Left lung (tissue), 10 donors: ENCODE measurements around the gene CHST13. TPM values are rescaled to one million over a fixed set of nuclear protein-coding genes. Genes with fewer than 3 reads are reported as not detected.
A peak's percentile ranks its signal among the peaks of the same experiment; 100 is the strongest.

Experiments
- ATAC-seq: fragments of 200-7000 bp; cut with Tn5 transposase; one replicate; pipeline ENCODE4 v1.9.1; 2020; ENCODE audit warnings: moderate library complexity
- DNase-seq, 4 donors: peaks; one replicate each; pipeline ENCODE4 v3.0.0-alpha.2; 2013 to 2020
- H3K27ac ChIP-seq, 2 donors: fragments of 200-600 bp; sonication (generic) in 1 of 2; one replicate each; pipeline versions ENCODE4 v1.5.0 to v1.8.0; 2020 to 2021
- H3K27me3 ChIP-seq, 2 donors: fragments of 200-600 bp; sonication (generic) in 1 of 2; one replicate each; pipeline versions ENCODE4 v1.5.0 to v1.8.0; 2020 to 2021
- H3K36me3 ChIP-seq, 2 donors: fragments of 200-600 bp; sonication (generic) in 1 of 2; one replicate each; pipeline versions ENCODE4 v1.5.0 to v1.8.0; 2020 to 2021
- H3K4me1 ChIP-seq, 2 donors: fragments of 200-600 bp; one replicate each; pipeline ENCODE4 v1.8.0; 2021
- H3K4me3 ChIP-seq, 2 donors: fragments of 200-600 bp; sonication (generic) in 1 of 2; one replicate each; pipeline versions ENCODE4 v1.5.0 to v1.8.0; 2020 to 2021; ENCODE audit warnings: mild to moderate bottlenecking in 1 of 2
- H3K9me3 ChIP-seq, 2 donors: fragments of 200-600 bp; sonication (generic) in 1 of 2; one replicate each; pipeline versions ENCODE4 v1.5.0 to v1.8.0; 2020 to 2021
- CTCF ChIP-seq, 2 donors: fragments of 200-600 bp; sonication (generic) in 1 of 2; IDR thresholded peaks; one replicate each; pipeline versions ENCODE4 v1.5.0 to v1.8.0; 2021; ENCODE audit warnings: antibody characterized with exemption in 2 of 2
- intact Hi-C, 2 donors: fragments of 100-400 bp; cut with DNase I; formaldehyde crosslinking; loops; one replicate each; pipeline versions ENCODE4 v1.11.2 to v1.14.2; 2022
- polyA plus RNA-seq, 6 donors: library from polyadenylated mRNA; unstranded; fragments of 120-200 nt; gene quantifications; one replicate each; pipeline ENCODE4 v1.2.1, GENCODE V29; 2013; ENCODE audit not compliant: insufficient read length in 6 of 6
- total RNA-seq, 2 donors: library from RNA; stranded (reverse); fragmentation: NEBNext Ultra II Directional; extraction: Animal tissue kit (Norgen Biotek cat#: 25700); gene quantifications; one replicate each; pipeline ENCODE4 v1.2.1, GENCODE V29; 2021
- donor health status: DM: no; HTN: yes; CAD: no.
- donor health status: DM: no; HTN: no; CAD: no.

CHST13 gene
- total and polyA plus RNA-seq, 8 donors, result 0.11 to 3.0 (median 0.24) TPM

- no peak overlapping the region for H3K4me3 ChIP-seq
- ATAC-seq (no peak), DNase-seq (peak in 2 of 4 donors; percentile 28 to 72)
- intact Hi-C loops, result no loop called here
- TF ChIP-seq CTCF (IDR thresholded peaks at IDR 0.05), result no peak
- H3K4me1 ChIP-seq, result peaks cover 0 to 5% of the 10 kb centered on the region in 2 donors
- no peaks in the 10 kb centered on the region for H3K9me3 ChIP-seq
- H3K27me3 ChIP-seq, result peaks cover 9 to 24% of the 10 kb centered on the region in 2 donors
- no peaks in the 10 kb centered on the region for H3K36me3 ChIP-seq
- H3K27ac ChIP-seq, result no peak overlapping the region
These were observed 5.8 kb upstream of the CHST13 start for GRCh38 chr3:126517986-126518778.

DNA sequence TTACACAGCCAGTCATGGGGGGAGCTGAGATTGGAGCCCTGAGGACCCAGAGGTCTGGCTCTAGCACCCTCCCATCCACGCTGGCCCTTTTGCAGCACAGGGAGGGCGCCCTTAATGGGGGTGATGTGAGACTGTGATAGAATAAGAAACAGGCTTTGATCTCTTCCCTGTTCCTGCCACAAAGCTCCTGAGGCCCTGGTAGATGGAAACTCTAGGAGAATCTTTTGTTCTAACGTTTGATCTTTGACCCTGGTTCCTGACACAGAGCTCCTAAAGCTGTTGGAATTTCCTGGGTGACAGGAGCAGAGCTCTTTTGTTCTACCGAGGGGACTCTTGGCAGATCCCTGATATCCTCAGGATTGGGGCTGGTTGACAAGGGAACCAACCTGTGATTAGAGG lies 5.2 kb upstream of the CHST13 start:
- intact Hi-C loops, result no loop called here
- no peak for TF ChIP-seq CTCF (IDR thresholded peaks at IDR 0.05)
- no peaks in the 10 kb centered on the region for H3K36me3 ChIP-seq
- no peak for DNase-seq
- peaks cover 0 to 8% of the 10 kb centered on the region in 2 donors for H3K4me1 ChIP-seq
- H3K4me3 ChIP-seq, result no peak overlapping the region
- peaks cover 12 to 30% of the 10 kb centered on the region in 2 donors for H3K27me3 ChIP-seq
- H3K27ac ChIP-seq, result no peak overlapping the region
- H3K9me3 ChIP-seq, result no peaks in the 10 kb centered on the region
- ATAC-seq, result no peak

DNA sequence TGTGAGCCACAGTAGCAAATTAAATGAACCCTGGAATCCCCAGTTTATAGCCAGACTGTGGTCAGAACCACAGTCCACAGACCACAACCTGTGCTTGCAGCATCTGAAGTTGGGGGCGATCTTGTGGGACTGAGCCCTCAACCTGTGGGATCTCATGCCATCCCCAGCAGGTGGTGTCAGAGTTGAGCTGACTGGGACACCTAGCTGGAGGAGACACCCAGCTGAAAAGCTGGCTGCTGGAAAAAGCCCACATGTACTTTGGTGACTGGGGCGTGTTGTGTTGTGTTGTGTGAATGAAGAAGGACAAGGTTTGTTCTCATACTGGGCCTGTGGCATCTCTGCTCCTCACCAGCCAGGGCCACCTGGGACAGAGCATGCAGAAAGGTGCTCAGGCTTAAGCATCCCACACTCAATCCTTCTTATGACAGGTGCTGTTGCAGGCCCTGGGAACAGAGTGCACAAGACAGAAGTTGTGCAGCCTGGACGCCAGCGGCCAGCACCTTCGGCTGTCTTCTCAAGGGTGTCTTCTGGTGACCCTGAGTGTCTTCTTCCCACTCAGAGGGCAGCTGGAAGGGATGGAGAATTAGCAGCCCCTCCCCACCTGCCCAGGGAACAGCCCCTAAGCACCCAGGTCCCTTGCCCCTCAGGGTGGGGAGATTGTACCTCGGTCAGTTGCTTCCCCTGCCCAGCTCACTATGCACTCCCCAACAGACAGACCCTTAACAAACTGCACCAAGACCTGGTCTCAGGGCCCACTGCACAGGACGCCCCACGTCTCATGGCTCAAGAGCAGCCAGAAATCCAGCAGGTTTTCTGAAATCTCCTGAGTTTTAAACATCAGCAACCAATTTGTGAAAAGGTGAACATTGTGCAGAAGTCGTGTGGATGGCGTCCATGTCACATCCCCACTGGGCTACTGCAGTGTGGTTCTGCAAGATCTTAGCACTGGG lies 4.2 kb upstream of the CHST13 start:
- ATAC-seq, result no peak

GRCh38 chr3:126521122-126521891 lies 2.6 kb upstream of the CHST13 start:
- ATAC-seq (no peak), DNase-seq (peak in 2 of 4 donors; percentile 27 to 74)
- intact Hi-C loops, result no loop called here
- Histone ChIP-seq H3K4me1 (peaks cover 0 to 17% of the 10 kb centered on the region in 2 donors), H3K4me3 (no peak overlapping the region), H3K27ac (no peak overlapping the region), H3K9me3 (no peaks in the 10 kb centered on the region), H3K36me3 (no peaks in the 10 kb centered on the region), H3K27me3 (peaks cover 15 to 55% of the 10 kb centered on the region in 2 donors)
- TF ChIP-seq CTCF (IDR thresholded peaks at IDR 0.05), result no peak

More for the DNA sequence above, 4.2 kb upstream of the CHST13 start:
- Histone ChIP-seq H3K27ac (no peak overlapping the region), H3K36me3 (no peaks in the 10 kb centered on the region), H3K27me3 (peaks cover 15 to 40% of the 10 kb centered on the region in 2 donors), H3K4me1 (peaks cover 0 to 17% of the 10 kb centered on the region in 2 donors), H3K9me3 (no peaks in the 10 kb centered on the region), H3K4me3 (no peak overlapping the region)
- no peak for TF ChIP-seq CTCF (IDR thresholded peaks at IDR 0.05)
- peak in 2 of 4 donors; percentile 26 to 46 for DNase-seq
- intact Hi-C loops, result no loop called here
